GM12878 (cell line): ENCODE results near the gene CREG1. TPM values are rescaled to one million over a fixed set of nuclear protein-coding genes. Genes with fewer than 3 reads are reported as not detected.

ENCODE experiments used
- ATAC-seq: fragments of 200-7000 bp; cut with Tn5 transposase; 3 replicates; pipeline ENCODE4 v1.9.1; 2020; ENCODE audit warnings: mild to moderate bottlenecking, moderate library complexity
- BruUV-seq: library from RNA; stranded (reverse); fragments of 400-500 nt; replicated peaks from 2 replicates; lab custom pipeline; 2021; lab: Mats Ljungman, UMichigan
- CTCF ChIA-PET: fragments of 300-600 bp; sonication (Branson Sonifier 250); formaldehyde crosslinking; extraction: SDS; loops from one replicate; lab custom pipeline; 2021; ENCODE audit warnings: inconsistent platforms; lab: Yijun Ruan, JAX
- POLR2A ChIA-PET: fragments of 350-600 bp; formaldehyde crosslinking; extraction: SDS; loops from one replicate; lab custom pipeline; 2021; ENCODE audit warnings: inconsistent platforms; lab: Charles Lee
- RAD21 ChIA-PET: fragments of 300-600 bp; sonication (Branson Sonifier 250); formaldehyde crosslinking; loops from one replicate; lab custom pipeline; 2023; ENCODE audit warnings: antibody characterized with exemption; ENCODE audit not compliant: unreplicated experiment; lab: Charles Lee
- SMC1A ChIA-PET: fragments of 300-600 bp; sonication (Branson Sonifier 250); formaldehyde crosslinking; loops from one replicate; lab custom pipeline; 2023; ENCODE audit not compliant: unreplicated experiment, uncharacterized antibody; lab: Charles Lee
- DNase-seq: peaks from one replicate; pipeline ENCODE4 v3.0.0-alpha.2; 2011; ENCODE audit warnings: low read depth, low spot score
- FAIRE-seq: peaks from 3 replicates; lab custom pipeline; 2011; peaks lifted over from hg19 to GRCh38; lab: Jason Lieb, UNC
- H2AFZ ChIP-seq: 2 replicates; pipeline ENCODE4 v1.6.0; 2011; ENCODE audit warnings: low read depth, low read length, control low read depth; ENCODE audit not compliant: control insufficient read depth
- H3K27ac ChIP-seq: 2 replicates; pipeline ENCODE4 v1.5.1; 2011; ENCODE audit warnings: control low read depth; ENCODE audit not compliant: control insufficient read depth, insufficient read depth
- H3K27me3 ChIP-seq, 2 experiments: replicated peaks in 1 of 2; 2 replicates each; pipeline versions ENCODE4 v1.6.0 to v1.6.1; 2011; ENCODE audit warnings: low read length in 1 of 2; ENCODE audit not compliant: control insufficient read depth in 2 of 2, insufficient read depth in 2 of 2
- H3K36me3 ChIP-seq, 2 experiments: 2 replicates each; pipeline ENCODE4 v1.5.1; 2011; ENCODE audit warnings: low read length in 1 of 2; ENCODE audit not compliant: control insufficient read depth in 2 of 2, insufficient read depth in 2 of 2
- H3K4me1 ChIP-seq: 2 replicates; pipeline ENCODE4 v1.6.1; 2011; ENCODE audit warnings: mild to moderate bottlenecking, low read length, moderate library complexity, mixed read lengths; ENCODE audit not compliant: control insufficient read depth, insufficient read depth
- H3K4me2 ChIP-seq: 2 replicates; pipeline ENCODE4 v1.6.0; 2011; ENCODE audit warnings: control low read depth; ENCODE audit not compliant: control insufficient read depth, insufficient read depth
- H3K4me3 ChIP-seq: fragments of 200-600 bp; sonication (generic); 2 replicates; pipeline ENCODE4 v1.5.1; 2016
- H3K79me2 ChIP-seq: 2 replicates; pipeline ENCODE4 v1.6.0; 2011; ENCODE audit warnings: low read length; ENCODE audit not compliant: control insufficient read depth, insufficient read depth
- H3K9ac ChIP-seq: 2 replicates; pipeline ENCODE4 v1.8.0; 2011; ENCODE audit warnings: low read length, control low read depth, mixed read lengths; ENCODE audit not compliant: control insufficient read depth, insufficient read depth
- H3K9me3 ChIP-seq: replicated peaks from 3 replicates; pipeline ENCODE4 v1.5.1; 2011; ENCODE audit warnings: mild to moderate bottlenecking, low read length; ENCODE audit not compliant: control insufficient read depth, insufficient read depth
- H4K20me1 ChIP-seq: 2 replicates; pipeline ENCODE4 v1.6.0; 2011; ENCODE audit not compliant: control insufficient read depth, insufficient read depth
- ASH2L ChIP-seq: fragments of 300-600, 200-600 bp; sonication (generic); IDR thresholded peaks from 2 replicates; pipeline ENCODE4 v1.6.1; 2017; ENCODE audit warnings: low read depth, mild to moderate bottlenecking, borderline replicate concordance
- CEBPZ ChIP-seq: fragments of 150-350 bp; IDR thresholded peaks from 2 replicates; pipeline ENCODE4 v1.6.1; 2016; ENCODE audit warnings: low read depth, low read length
- IKZF1 ChIP-seq: fragments of 450-650 bp; conservative IDR thresholded peaks from 2 replicates; pipeline ENCODE4 v1.6.1; 2017; ENCODE audit warnings: antibody characterized with exemption, mild to moderate bottlenecking
- LARP7 ChIP-seq: fragments of 450-650 bp; IDR thresholded peaks from 2 replicates; pipeline ENCODE4 v1.6.1; 2017; ENCODE audit warnings: mild to moderate bottlenecking
- MEF2A ChIP-seq: IDR thresholded peaks from 2 replicates; pipeline ENCODE4 v1.6.1; 2011; ENCODE audit warnings: low read depth, mild to moderate bottlenecking, low read length, moderate library complexity; ENCODE audit not compliant: insufficient read depth
- NFYB ChIP-seq: IDR thresholded peaks from 2 replicates; pipeline ENCODE4 v1.6.1; 2011; ENCODE audit warnings: low read depth, mild to moderate bottlenecking, low read length, improper control_type of control experiment, moderate library complexity; ENCODE audit not compliant: insufficient read depth
- WGBS: methylation state at CpG from one replicate; pipeline ENCODE4 v1.1.6; 2016; ENCODE audit warnings: low lambda C conversion rate; ENCODE audit not compliant: insufficient replicate concordance, insufficient coverage; ENCODE audit errors: missing lambda C conversion rate; 5-methylcytosine and 5-hydroxymethylcytosine counted together
- in situ Hi-C: fragments of 300-500 bp; cut with MboI; formaldehyde crosslinking; loops from 9 replicates; pipeline ENCODE4 v1.14.3; 2018; ENCODE audit warnings: mixed read lengths
- intact Hi-C: fragments of 100-400 bp; cut with micrococcal nuclease; formaldehyde crosslinking; loops from one replicate; pipeline ENCODE4 v1.14.2; 2022; ENCODE audit not compliant: unreplicated experiment
- polyA plus RNA-seq, 11 experiments: library from polyadenylated mRNA; depleted of rRNA in 4 of 11; unstranded in 6 of 11; stranded (reverse) in 5 of 11; fragments of >200 nt; fragmentation: Nextera tagmentation in 4 of 11; fragmentation: Illumina TruSeq in 1 of 11; extraction: Ambion mirVana in 4 of 11; extraction: Trizol in 1 of 11; gene quantifications; 1 replicate in 1 of 11; 2 replicates in 10 of 11; pipeline versions ENCODE4 v1.2.1 to v1.2.3, GENCODE V29; 2011 to 2016; ENCODE audit warnings: inconsistent platforms in 2 of 11, missing spikeins in 2 of 11, low read depth in 1 of 11
- total RNA-seq, 4 experiments: library from RNA; depleted of rRNA in 3 of 4; stranded (reverse); fragments of >200 nt in 3 of 4; fragmentation: Illumina TruSeq in 1 of 4; extraction: Trizol in 1 of 4; gene quantifications; 2 replicates each; pipeline versions ENCODE4 v1.2.1 to v1.2.3, GENCODE V29; 2013 to 2021
- TF ChIP-seq, protein P1 (sequence below): IDR thresholded peaks from 2 replicates; pipeline ENCODE4 v1.6.1; 2012; ENCODE audit warnings: low read depth, low read length, improper control_type of control experiment
- TF ChIP-seq, protein P2 (sequence below): IDR thresholded peaks from 2 replicates; pipeline ENCODE4 v1.6.1; 2012; ENCODE audit warnings: low read length, inconsistent platforms

Gene CREG1
- total and polyA plus RNA-seq, 10 of the 15 experiments (the other 5 are each of a cell fraction or from before 2014, with no cell fraction given): 5.3 to 43.8 (median 22.1) TPM

- DNase-seq (no peak), ATAC-seq (no peak), FAIRE-seq (no peak)
- ChIA-PET POLR2A (interaction anchor here (1.8 kb wide), 1 partner anchor 9 kb away, joined by 7 read pairs; the partner anchor contains the start of gene CREG1), RAD21 (interaction anchor here (2.3 kb wide), 1 partner anchor 125 kb away, joined by 10 read pairs; no protein-coding TSS in a partner anchor), SMC1A (interaction anchor here (0.7 to 3.3 kb wide), 8 partner anchors 9 to 125 kb away, joined by 3 to 10 read pairs (median 3); partner anchors contain the start of gene CREG1), CTCF (interaction anchor here (0.9 to 3.5 kb wide), 3 partner anchors 12 to 504 kb away, joined by 3 to 17 read pairs (median 4); no protein-coding TSS in a partner anchor)
- Histone ChIP-seq H3K9me3 (no peaks in the 10 kb centered on the region), H3K27me3 (no peaks in the 10 kb centered on the region), H3K9ac (no peak overlapping the region), H3K4me3 (no peak overlapping the region), H3K4me2 (no peak overlapping the region), H3K79me2 (no peaks in the 10 kb centered on the region), H3K4me1 (peaks cover 8% of the 10 kb centered on the region; the same call in 1 of the 2 replicates), H3K27ac (no peak overlapping the region), H2AFZ (no peak overlapping the region), H3K36me3 (no peaks in the 10 kb centered on the region), H4K20me1 (no peaks in the 10 kb centered on the region)
- BruUV-seq: no TSS peak
- WGBS: 4% methylated on average over 1 of the region's 1 CpG
- intact Hi-C loops (no loop called here), in situ Hi-C loops (no loop called here)
- TF ChIP-seq, protein P1, sequence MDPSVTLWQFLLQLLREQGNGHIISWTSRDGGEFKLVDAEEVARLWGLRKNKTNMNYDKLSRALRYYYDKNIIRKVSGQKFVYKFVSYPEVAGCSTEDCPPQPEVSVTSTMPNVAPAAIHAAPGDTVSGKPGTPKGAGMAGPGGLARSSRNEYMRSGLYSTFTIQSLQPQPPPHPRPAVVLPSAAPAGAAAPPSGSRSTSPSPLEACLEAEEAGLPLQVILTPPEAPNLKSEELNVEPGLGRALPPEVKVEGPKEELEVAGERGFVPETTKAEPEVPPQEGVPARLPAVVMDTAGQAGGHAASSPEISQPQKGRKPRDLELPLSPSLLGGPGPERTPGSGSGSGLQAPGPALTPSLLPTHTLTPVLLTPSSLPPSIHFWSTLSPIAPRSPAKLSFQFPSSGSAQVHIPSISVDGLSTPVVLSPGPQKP: no peak
- TF ChIP-seq, protein P2, sequence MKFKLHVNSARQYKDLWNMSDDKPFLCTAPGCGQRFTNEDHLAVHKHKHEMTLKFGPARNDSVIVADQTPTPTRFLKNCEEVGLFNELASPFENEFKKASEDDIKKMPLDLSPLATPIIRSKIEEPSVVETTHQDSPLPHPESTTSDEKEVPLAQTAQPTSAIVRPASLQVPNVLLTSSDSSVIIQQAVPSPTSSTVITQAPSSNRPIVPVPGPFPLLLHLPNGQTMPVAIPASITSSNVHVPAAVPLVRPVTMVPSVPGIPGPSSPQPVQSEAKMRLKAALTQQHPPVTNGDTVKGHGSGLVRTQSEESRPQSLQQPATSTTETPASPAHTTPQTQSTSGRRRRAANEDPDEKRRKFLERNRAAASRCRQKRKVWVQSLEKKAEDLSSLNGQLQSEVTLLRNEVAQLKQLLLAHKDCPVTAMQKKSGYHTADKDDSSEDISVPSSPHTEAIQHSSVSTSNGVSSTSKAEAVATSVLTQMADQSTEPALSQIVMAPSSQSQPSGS: no peak
- TF ChIP-seq IKZF1 (no peak), CEBPZ (no peak), ASH2L (no peak), LARP7 (no peak), NFYB (no peak), MEF2A (no peak)
Measured at GRCh38 chr1:167562702-167563101, 9.1 kb upstream of the CREG1 start.
